Right lobe of liver (tissue), 4 donors: ENCODE measurements around the gene FAR2.
"Not testable (repeated sequence)": the region's sequence is repeated elsewhere in the genome, so short reads cannot be mapped to it uniquely, and the experiment has no call there.

Experiments used
- CTCF ChIP-seq, 4 donors: fragments of 200-600 bp in 3 of 4; fragments of 450-650 bp in 1 of 4; IDR thresholded peaks; one replicate each; pipeline versions ENCODE4 v1.5.1 to v1.8.0; 2016 to 2022; ENCODE audit warnings: antibody characterized with exemption in 4 of 4, mild to moderate bottlenecking in 2 of 4
- POLR2A ChIP-seq: fragments of 450-650 bp; IDR thresholded peaks from one replicate; pipeline ENCODE4 v1.6.1; 2017; ENCODE audit warnings: antibody characterized with exemption, mild to moderate bottlenecking
- donor health status: DM: no; HTN: no; CAD: no.
- donor health status: DM: no; HTN: no; CAD: no.
- donor health status: DM: no; HTN: yes; CAD: no.

GRCh38 chr12:29138855-29139254 is 10.2 kb upstream of the FAR2 start:
- not testable (repeated sequence) for TF ChIP-seq CTCF (IDR thresholded peaks at IDR 0.05); POLR2A
